ENCODE measurements around the gene SH3GL1.

The SH3GL1 gene

DNA sequence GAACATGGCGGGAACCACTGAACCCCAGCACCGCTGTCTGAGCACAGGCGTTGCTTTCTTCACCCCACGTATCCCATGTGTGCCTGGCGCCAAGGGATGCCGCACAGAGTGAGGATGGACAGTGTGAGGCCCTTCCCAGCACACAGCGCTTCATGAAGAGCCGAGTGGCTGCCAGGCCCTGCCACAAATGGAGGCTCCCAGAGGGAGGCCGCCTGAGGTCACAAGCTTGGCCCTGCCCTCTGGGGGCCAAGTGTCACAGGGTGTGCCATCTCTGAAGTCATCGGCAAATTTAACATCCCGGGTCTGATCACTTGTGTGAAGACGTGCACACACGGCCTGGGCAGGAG, 32.6 kb downstream of the SH3GL1 start:
- no peak overlapping the region for H3K9ac ChIP-seq (ENCODE audit: low read depth, low read length)
- ATAC-seq (ENCODE audit: insufficient read depth, low read depth), result no peak
- H3K27ac ChIP-seq (ENCODE audit: low read length), result 0 out of 2 replicates have a peak overlapping the region, but pooled peaks have one; percentile 8

DNA sequence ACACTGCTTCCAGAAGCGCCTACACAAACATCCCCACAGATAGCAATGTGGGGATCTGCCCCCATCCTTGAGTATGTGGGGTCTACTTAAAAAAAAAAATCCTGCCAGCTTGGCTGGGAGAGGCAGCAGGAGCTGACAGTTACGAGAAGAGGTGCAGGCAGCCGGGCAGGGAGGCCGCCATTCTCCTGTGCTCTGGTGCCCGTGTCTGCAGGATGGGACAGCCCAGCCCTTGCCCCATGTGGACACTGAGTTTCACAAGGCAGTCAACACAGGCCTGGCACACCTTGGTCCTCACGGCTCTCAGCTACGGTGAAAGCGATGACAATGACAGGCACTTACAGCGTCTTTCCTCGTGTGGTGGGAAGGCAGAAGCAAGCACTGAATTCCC, 33.0 kb downstream of the SH3GL1 start:
- no peak overlapping the region for H3K4me3 ChIP-seq (ENCODE audit: low read depth in 1 of 2, low read length in 2 of 2)
- no peak for DNase-seq
- H3K9me3 ChIP-seq (ENCODE audit: insufficient read depth, low read length, severe bottlenecking), result no peaks in the 10 kb centered on the region
- H3K79me2 ChIP-seq (ENCODE audit: insufficient read depth, low read length), result peaks cover 44% of the 10 kb centered on the region
- H3K27ac ChIP-seq (ENCODE audit: low read length), result no peak overlapping the region
- H3K27me3 ChIP-seq (ENCODE audit: insufficient read depth, low read length, poor library complexity), result no peaks in the 10 kb centered on the region
- H3K36me3 ChIP-seq (ENCODE audit: insufficient read depth, low read length), result peaks cover 60% of the 10 kb centered on the region
- H3K9ac ChIP-seq (ENCODE audit: low read depth, low read length), result no peak overlapping the region
- TF ChIP-seq, protein P1, sequence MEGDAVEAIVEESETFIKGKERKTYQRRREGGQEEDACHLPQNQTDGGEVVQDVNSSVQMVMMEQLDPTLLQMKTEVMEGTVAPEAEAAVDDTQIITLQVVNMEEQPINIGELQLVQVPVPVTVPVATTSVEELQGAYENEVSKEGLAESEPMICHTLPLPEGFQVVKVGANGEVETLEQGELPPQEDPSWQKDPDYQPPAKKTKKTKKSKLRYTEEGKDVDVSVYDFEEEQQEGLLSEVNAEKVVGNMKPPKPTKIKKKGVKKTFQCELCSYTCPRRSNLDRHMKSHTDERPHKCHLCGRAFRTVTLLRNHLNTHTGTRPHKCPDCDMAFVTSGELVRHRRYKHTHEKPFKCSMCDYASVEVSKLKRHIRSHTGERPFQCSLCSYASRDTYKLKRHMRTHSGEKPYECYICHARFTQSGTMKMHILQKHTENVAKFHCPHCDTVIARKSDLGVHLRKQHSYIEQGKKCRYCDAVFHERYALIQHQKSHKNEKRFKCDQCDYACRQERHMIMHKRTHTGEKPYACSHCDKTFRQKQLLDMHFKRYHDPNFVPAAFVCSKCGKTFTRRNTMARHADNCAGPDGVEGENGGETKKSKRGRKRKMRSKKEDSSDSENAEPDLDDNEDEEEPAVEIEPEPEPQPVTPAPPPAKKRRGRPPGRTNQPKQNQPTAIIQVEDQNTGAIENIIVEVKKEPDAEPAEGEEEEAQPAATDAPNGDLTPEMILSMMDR (IDR thresholded peaks at IDR 0.05; ENCODE audit: borderline replicate concordance, extremely low read depth, low read length, poor library complexity, severe bottlenecking), result no peak
- no peak for TF ChIP-seq EZH2 (IDR thresholded peaks at IDR 0.05; ENCODE audit: borderline replicate concordance, low read depth, low read length, severe bottlenecking)
- peaks cover 68% of the 10 kb centered on the region for H4K20me1 ChIP-seq (ENCODE audit: insufficient read depth, low read length)
- H3K4me1 ChIP-seq (ENCODE audit: insufficient read depth, low read length), result no peaks in the 10 kb centered on the region; the same call in 1 of the 2 replicates
- no peak overlapping the region for H3K4me2 ChIP-seq (ENCODE audit: insufficient read depth, low read length)
- ATAC-seq (ENCODE audit: insufficient read depth, low read depth), result no peak
- no peak overlapping the region for H2AFZ ChIP-seq (ENCODE audit: low read depth, low read length)

More for the DNA sequence above, 32.6 kb downstream of the SH3GL1 start:
- TF ChIP-seq, protein P1 (IDR thresholded peaks at IDR 0.05; ENCODE audit: borderline replicate concordance, extremely low read depth, low read length, poor library complexity, severe bottlenecking), result no peak
- TF ChIP-seq EZH2 (IDR thresholded peaks at IDR 0.05; ENCODE audit: borderline replicate concordance, low read depth, low read length, severe bottlenecking), result no peak
- Histone ChIP-seq H3K36me3 (ENCODE audit: insufficient read depth, low read length) (peaks cover 55% of the 10 kb centered on the region), H3K4me3 (ENCODE audit: low read depth in 1 of 2, low read length in 2 of 2) (no peak overlapping the region), H3K9me3 (ENCODE audit: insufficient read depth, low read length, severe bottlenecking) (no peaks in the 10 kb centered on the region), H4K20me1 (ENCODE audit: insufficient read depth, low read length) (peaks cover 71% of the 10 kb centered on the region), H3K4me1 (ENCODE audit: insufficient read depth, low read length) (no peaks in the 10 kb centered on the region; the same call in 1 of the 2 replicates), H2AFZ (ENCODE audit: low read depth, low read length) (no peak overlapping the region), H3K79me2 (ENCODE audit: insufficient read depth, low read length) (peaks cover 48% of the 10 kb centered on the region), H3K27me3 (ENCODE audit: insufficient read depth, low read length, poor library complexity) (no peaks in the 10 kb centered on the region), H3K4me2 (ENCODE audit: insufficient read depth, low read length) (no peak overlapping the region)
- no peak for DNase-seq

DNA sequence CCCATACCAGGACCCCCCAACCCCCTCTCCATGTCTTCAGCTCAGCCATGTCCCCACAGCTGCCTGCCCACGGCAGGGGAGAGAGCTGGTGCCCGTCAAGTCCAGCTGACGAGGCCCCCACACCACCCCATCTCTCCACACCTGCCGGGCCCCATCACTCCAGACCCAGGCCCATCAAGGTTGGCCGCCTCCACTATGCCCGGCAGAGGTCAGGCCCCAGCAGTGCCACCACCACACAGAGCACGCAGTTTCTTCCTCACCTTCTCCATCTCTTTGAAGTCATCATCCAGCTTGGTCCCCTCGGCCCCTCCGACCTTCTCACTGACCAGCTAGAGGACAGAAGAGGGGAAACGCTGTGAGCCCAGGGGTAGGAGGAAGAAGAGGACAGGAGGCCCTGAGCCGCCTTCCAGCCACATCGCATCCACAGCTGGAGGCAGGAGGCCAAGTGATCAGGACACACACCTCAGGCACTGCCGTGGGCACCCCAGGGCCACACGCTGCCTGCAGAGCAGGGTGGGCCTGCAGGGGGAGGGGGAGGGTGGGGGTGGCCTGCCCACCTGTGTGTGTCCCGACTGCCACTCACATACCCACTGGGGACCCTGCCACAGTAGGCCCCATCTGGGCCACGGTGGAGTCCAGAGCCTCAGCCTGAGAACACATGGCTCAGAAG, 33.5 kb downstream of the SH3GL1 start:
- TF ChIP-seq, protein P1 (IDR thresholded peaks at IDR 0.05; ENCODE audit: borderline replicate concordance, extremely low read depth, low read length, poor library complexity, severe bottlenecking), result no peak
- no peak for TF ChIP-seq EZH2 (IDR thresholded peaks at IDR 0.05; ENCODE audit: borderline replicate concordance, low read depth, low read length, severe bottlenecking)
- H3K9me3 ChIP-seq (ENCODE audit: insufficient read depth, low read length, severe bottlenecking), result no peaks in the 10 kb centered on the region

More for the DNA sequence above, 33.5 kb downstream of the SH3GL1 start:
- ATAC-seq (ENCODE audit: insufficient read depth, low read depth) (no peak), DNase-seq (no peak)
- Histone ChIP-seq H3K79me2 (ENCODE audit: insufficient read depth, low read length) (peaks cover 40% of the 10 kb centered on the region), H3K27ac (ENCODE audit: low read length) (no peak overlapping the region), H3K36me3 (ENCODE audit: insufficient read depth, low read length) (peaks cover 64% of the 10 kb centered on the region), H3K4me1 (ENCODE audit: insufficient read depth, low read length) (no peaks in the 10 kb centered on the region; the same call in 1 of the 2 replicates), H3K4me2 (ENCODE audit: insufficient read depth, low read length) (no peak overlapping the region), H2AFZ (ENCODE audit: low read depth, low read length) (no peak overlapping the region), H3K4me3 (ENCODE audit: low read depth in 1 of 2, low read length in 2 of 2) (no peak overlapping the region), H3K9ac (ENCODE audit: low read depth, low read length) (no peak overlapping the region), H3K27me3 (ENCODE audit: insufficient read depth, low read length, poor library complexity) (no peaks in the 10 kb centered on the region), H4K20me1 (ENCODE audit: insufficient read depth, low read length) (peaks cover 63% of the 10 kb centered on the region)

Measured in DND-41 (cell line).